NCI-H1436 (cell line): Measurements from ENCODE around the gene C4orf17.
"Not testable (repeated sequence)": the region's sequence is repeated elsewhere in the genome, so short reads cannot be mapped to it uniquely, and the experiment has no call there.

ENCODE experiments used
- DNase-seq: peaks from one replicate; lab custom pipeline; 2025; lab: John Stamatoyannopoulos, UW

Gene C4orf17

GRCh38 chr4:99510721-99511120 lies at the start of gene C4orf17:
Gene C4orf17 (plus strand): TSS chr4:99511021. CDS start chr4:99513082, 2,061 bp downstream.
- no peak for DNase-seq

DNA sequence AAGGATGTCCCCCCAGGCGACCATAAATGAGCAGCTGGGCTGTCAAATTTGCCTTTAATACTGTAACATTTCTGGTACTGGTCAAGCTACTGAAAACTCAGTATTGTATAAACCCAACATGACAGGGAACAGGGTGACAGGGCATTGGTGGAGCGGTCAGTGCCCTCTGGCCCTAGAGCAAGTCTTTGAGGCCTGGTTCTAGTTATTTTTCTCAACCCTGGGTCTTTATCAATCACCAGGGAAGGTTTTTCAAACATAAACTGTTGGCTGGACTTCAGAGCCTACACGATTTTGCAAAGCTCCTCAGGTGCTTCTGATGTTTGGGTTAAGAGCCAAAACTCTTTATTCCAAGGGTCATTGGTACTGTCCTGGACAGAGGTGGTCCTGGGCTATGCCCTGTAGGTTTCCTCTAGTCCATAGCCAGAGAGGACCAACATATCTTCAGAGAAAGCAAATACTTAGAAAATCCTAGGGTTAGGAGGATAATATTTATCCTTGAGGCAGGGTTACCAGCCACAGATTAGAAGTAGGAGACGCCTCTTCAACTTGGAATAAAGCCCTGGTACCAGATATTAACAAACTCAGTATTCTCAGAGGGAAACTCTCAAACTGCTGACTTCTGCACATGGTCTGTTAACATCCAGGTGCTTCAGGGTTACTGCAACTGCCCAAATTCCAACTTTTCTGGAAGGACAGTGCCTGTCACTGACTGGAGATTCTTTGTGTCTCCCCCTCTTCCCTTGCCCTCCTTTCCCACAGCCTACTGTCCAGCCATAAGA lies 49.0 kb upstream of the C4orf17 start:
- no peak for DNase-seq

GRCh38 chr4:99462875-99463464 lies 47.9 kb upstream of the C4orf17 start:
- peak; percentile 35 for DNase-seq

DNA sequence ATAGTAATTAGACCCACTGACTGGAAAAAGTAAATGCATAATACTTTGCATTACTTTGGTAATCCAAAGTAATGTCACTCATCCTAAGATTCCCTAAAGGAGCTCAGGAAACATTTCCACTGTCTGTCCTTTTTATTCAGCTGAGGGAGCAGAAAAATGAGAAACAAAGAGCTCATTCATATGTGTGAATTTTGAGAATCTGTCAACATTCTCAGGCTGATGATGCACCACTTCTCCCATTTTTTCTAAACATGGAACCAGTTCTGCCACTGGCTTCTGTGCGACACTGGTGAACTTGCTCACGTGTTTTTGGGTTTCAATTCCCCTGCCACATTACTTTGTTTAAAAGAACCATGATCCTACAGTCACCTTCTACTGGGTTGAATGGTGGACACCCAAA lies 47.3 kb upstream of the C4orf17 start:
- no peak for DNase-seq

- DNase-seq: no peak
Observed at GRCh38 chr4:99467887-99468286, 42.9 kb upstream of the C4orf17 start.

DNA sequence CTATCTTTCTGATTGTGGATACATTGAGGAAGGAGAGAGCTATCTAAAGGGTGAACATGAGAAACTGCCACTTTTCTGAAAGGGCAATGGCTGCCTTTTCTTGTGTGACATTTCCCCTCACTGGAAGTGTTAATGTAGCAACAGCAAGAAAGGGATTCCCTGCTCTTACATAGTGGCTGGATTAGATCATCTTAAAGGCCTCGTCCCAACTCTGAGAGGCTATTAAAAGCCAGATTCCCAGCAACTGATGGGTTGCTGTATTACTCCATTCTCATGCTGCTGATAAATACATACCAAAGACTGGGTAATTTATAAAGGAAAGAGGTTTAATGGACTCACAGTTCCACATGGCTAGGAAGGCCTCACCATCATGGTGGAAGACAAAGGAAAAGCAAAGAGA lies 41.9 kb upstream of the C4orf17 start:
- no peak for DNase-seq

DNA sequence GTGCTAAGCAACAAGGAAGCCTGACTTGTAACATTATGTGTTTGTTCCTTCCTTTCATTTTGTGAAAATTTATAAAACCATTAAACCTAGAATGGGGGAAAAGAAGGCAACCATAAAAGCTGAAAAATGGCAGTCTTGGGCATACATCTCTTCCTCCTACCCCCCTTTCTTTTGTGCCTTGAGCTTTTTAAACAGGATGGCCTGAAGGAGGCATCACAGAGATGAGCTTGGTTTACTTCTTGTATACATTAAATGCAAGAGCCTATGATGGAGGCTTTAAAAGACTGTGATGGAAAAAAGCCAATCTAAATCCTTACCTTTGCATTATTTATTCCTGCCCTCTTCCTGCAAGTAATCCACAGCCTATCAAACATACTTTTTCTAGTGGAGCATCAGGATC lies 39.5 kb upstream of the C4orf17 start:
- no peak for DNase-seq

DNA sequence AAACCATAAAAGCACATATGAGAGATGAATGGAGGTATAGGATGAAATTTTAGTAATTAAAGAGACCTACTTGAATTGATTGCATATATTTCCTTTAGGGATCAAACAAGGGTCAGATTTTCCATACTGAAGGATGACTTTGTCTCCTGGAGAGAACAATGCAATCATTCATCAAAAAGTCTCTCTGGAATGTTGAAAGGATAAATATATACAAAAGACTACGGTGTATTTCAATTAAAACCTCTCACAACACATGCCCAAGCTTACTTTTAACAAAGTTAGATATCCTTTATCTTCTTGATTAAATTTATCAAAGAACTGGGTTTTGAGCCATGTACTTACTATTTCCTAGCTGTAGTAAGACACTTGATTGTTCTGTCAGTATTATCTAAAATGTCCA lies 38.9 kb upstream of the C4orf17 start:
- no peak for DNase-seq

DNA sequence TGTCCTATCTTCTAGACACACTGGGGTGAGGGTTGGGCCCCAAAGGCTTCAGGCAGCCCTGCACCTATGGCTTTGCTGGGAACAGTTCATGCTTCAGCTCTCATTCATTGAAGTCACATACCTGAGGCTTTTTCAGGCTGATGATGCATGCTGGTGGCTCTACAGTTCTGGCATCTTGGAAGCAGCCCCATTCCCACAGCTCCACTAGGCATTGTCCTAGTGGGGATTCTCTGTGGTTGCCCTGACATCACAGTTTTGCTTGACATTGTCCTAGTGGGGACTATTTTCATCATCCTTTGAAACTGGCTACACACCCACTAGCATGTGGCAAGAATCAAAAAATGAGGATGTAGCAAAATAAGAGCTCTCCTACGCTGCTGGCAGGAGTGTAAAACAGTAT lies 37.7 kb upstream of the C4orf17 start:
- DNase-seq: no peak

GRCh38 chr4:99483636-99484035 lies 27.2 kb upstream of the C4orf17 start:
- DNase-seq: no peak

GRCh38 chr4:99485212-99485611 lies 25.6 kb upstream of the C4orf17 start:
- DNase-seq: no peak

DNA sequence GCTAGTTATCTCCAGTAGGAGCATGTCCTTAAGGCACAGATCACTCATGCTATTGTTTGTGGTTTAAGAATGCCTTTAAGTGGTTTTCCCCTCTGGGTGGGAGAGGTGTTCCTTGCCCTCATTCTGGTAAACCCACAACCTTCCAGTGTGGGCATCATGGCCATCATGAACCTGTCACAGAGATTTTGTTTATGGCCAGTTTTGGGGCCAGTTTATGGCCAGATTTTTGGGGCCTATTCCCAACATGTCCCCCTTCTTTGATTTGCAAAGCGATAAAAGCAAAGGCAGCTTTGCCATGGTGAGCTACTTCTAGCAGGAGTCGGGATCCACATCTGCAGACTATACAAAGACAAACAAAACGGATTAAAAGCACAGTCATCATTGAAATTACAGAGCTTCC lies 24.2 kb upstream of the C4orf17 start:
- not testable (repeated sequence) for DNase-seq

- no peak for DNase-seq
Observed at GRCh38 chr4:99490286-99490685, 20.5 kb upstream of the C4orf17 start.

- DNase-seq: no peak
Observed at GRCh38 chr4:99504804-99505502, 5.9 kb upstream of the C4orf17 start.

GRCh38 chr4:99506781-99507180 lies 4.0 kb upstream of the C4orf17 start:
- no peak for DNase-seq

DNA sequence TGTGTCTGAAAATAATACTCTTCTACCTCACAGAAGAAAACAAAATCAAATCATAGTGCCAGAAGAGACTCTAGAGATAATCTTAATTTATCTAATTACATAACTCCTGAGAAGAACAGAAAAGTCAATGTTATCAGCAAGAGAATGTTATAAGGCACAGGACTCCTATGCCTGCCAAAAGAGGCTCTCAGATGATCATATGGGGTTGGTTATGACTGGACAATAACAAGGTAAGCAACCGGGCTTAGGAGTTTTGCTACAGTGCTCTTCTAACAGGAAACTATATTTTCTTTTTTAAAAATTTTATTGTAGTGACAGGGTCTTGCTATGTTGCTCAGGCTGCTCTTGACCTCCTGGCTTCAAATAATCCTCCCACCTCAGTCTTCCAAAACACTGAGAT lies 3.5 kb upstream of the C4orf17 start:
- DNase-seq: no peak

- DNase-seq: no peak
Observed at GRCh38 chr4:99507762-99508161, 3.1 kb upstream of the C4orf17 start.

GRCh38 chr4:99518601-99519295 lies 7.9 kb downstream of the C4orf17 start:
- no peak for DNase-seq

GRCh38 chr4:99529228-99529627 lies 18.4 kb downstream of the C4orf17 start:
- DNase-seq: no peak

GRCh38 chr4:99529956-99530355 lies 19.1 kb downstream of the C4orf17 start:
- no peak for DNase-seq

GRCh38 chr4:99534699-99535098 lies 23.9 kb downstream of the C4orf17 start:
- not testable (repeated sequence) for DNase-seq

- no peak for DNase-seq
Observed at GRCh38 chr4:99536271-99536670, 25.4 kb downstream of the C4orf17 start.

GRCh38 chr4:99536848-99537247 lies 26.0 kb downstream of the C4orf17 start:
- no peak for DNase-seq
